NB4 (cell line): Measurements from ENCODE around the gene BCKDHB.

Experiments
- MYC ChIP-seq: IDR thresholded peaks from 2 replicates; pipeline ENCODE4 v1.6.1; 2011; ENCODE audit warnings: low read depth, low read length
- POLR2A ChIP-seq: IDR thresholded peaks from 2 replicates; pipeline ENCODE4 v1.6.1; 2011; ENCODE audit warnings: mild to moderate bottlenecking; ENCODE audit not compliant: insufficient read length; ENCODE audit errors: extremely low read depth
- TF ChIP-seq, protein P1 (sequence below): IDR thresholded peaks from one replicate; pipeline ENCODE4 v1.5.1; 2012; ENCODE audit warnings: low read depth, low read length
- TF ChIP-seq, protein P2 (sequence below): IDR thresholded peaks from 2 replicates; pipeline ENCODE4 v1.6.1; 2011; ENCODE audit warnings: low read depth, low read length

DNA sequence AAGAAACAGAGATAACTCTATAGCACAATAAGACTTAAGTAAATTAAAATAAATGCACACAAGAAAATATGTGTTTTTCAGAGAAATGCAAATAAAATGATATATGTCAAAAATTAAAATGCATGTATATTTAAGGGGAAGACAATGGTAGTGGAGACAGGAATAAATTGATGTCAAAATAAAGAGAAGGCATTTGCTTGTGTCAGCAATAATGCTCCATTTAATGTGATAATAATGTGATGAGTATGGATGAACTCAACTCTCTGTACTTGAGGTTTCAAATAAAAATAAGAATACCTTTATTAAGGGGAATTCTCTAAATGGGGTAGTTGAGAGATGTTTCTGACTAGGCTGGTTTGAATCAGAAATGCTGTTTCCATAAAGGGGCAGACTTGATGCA, 45.7 kb upstream of the BCKDHB start:
- TF ChIP-seq, protein P1, sequence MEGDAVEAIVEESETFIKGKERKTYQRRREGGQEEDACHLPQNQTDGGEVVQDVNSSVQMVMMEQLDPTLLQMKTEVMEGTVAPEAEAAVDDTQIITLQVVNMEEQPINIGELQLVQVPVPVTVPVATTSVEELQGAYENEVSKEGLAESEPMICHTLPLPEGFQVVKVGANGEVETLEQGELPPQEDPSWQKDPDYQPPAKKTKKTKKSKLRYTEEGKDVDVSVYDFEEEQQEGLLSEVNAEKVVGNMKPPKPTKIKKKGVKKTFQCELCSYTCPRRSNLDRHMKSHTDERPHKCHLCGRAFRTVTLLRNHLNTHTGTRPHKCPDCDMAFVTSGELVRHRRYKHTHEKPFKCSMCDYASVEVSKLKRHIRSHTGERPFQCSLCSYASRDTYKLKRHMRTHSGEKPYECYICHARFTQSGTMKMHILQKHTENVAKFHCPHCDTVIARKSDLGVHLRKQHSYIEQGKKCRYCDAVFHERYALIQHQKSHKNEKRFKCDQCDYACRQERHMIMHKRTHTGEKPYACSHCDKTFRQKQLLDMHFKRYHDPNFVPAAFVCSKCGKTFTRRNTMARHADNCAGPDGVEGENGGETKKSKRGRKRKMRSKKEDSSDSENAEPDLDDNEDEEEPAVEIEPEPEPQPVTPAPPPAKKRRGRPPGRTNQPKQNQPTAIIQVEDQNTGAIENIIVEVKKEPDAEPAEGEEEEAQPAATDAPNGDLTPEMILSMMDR = no peak
- TF ChIP-seq, protein P2, sequence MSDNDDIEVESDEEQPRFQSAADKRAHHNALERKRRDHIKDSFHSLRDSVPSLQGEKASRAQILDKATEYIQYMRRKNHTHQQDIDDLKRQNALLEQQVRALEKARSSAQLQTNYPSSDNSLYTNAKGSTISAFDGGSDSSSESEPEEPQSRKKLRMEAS = no peak
- TF ChIP-seq MYC = no peak
- no peak for TF ChIP-seq POLR2A
